ENCODE measurements around the gene SLC5A1.

The SLC5A1 gene

GRCh38 chr22:32024796-32025195, 18.3 kb upstream of the SLC5A1 start:
- no peak for DNase-seq (ENCODE audit: low read depth, low spot score)
- CTCF ChIA-PET: no interaction called here

GRCh38 chr22:32030518-32031247, 12.4 kb upstream of the SLC5A1 start:
- POLR2A ChIA-PET: no interaction called here
- TF ChIP-seq CTCF (IDR thresholded peaks at IDR 0.05; ENCODE audit: insufficient read depth, low read length, missing control alignments): no peak
- no peak overlapping the region for H3K4me3 ChIP-seq (ENCODE audit: low read depth, low read length)
- CTCF ChIA-PET: no interaction called here
- DNase-seq (ENCODE audit: low read depth, low spot score): no peak

More at GRCh38 chr22:32024796-32025195, 18.3 kb upstream of the SLC5A1 start:
- POLR2A ChIA-PET: no interaction called here
- no peak for TF ChIP-seq CTCF (IDR thresholded peaks at IDR 0.05; ENCODE audit: insufficient read depth, low read length, missing control alignments)
- H3K4me3 ChIP-seq (ENCODE audit: low read depth, low read length): no peak overlapping the region

GRCh38 chr22:32031466-32031865, 11.6 kb upstream of the SLC5A1 start:
- ChIA-PET CTCF (no interaction called here), POLR2A (no interaction called here)
- DNase-seq (ENCODE audit: low read depth, low spot score): no peak
- H3K4me3 ChIP-seq (ENCODE audit: low read depth, low read length): no peak overlapping the region
- no peak for TF ChIP-seq CTCF (IDR thresholded peaks at IDR 0.05; ENCODE audit: insufficient read depth, low read length, missing control alignments)

DNA sequence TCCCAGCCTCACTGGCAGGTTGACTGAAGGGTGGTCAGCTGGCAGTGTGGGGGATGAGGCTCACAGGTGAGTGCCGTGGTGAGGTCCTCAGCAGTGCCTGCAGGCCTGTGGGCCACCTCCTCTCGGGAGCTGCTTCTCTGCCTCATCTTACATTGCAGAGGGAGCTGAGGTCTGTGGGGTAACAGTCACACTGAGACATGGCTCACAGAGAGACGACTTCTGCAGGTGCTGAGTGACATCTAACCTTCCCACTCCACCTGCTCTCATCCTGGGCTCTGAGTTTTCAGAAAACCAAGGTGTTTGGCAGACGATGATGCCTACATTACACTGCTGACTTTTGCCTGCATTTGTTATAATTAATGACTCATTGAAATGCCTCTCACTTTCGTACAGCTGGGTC, 8.8 kb upstream of the SLC5A1 start:
- no peak overlapping the region for H3K4me3 ChIP-seq (ENCODE audit: low read depth, low read length)
- DNase-seq (ENCODE audit: low read depth, low spot score): no peak
- CTCF ChIA-PET: no interaction called here
- no peak for TF ChIP-seq CTCF (IDR thresholded peaks at IDR 0.05; ENCODE audit: insufficient read depth, low read length, missing control alignments)
- POLR2A ChIA-PET: no interaction called here

DNA sequence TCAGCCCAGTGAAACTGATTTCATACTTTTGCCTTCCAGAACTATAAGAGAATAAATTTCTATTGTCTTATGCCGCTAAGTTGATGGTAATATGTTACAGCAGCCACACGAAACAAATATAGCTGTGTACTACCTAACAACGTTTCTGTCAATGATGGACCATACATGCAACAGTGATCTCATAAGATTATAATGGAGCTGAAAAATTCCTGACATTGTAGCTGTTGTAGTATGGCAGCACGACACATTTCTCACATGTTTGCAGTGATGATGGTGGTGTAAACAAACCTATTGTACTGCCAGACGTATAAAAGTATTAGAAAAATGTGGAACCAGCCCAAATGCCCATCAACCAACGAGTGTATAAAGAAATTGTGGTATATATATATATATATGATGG, 5.8 kb upstream of the SLC5A1 start:
- H3K4me3 ChIP-seq (ENCODE audit: low read depth, low read length): no peak overlapping the region
- POLR2A ChIA-PET: no interaction called here
- CTCF ChIA-PET: no interaction called here
- no peak for DNase-seq (ENCODE audit: low read depth, low spot score)
- no peak for TF ChIP-seq CTCF (IDR thresholded peaks at IDR 0.05; ENCODE audit: insufficient read depth, low read length, missing control alignments)

DNA sequence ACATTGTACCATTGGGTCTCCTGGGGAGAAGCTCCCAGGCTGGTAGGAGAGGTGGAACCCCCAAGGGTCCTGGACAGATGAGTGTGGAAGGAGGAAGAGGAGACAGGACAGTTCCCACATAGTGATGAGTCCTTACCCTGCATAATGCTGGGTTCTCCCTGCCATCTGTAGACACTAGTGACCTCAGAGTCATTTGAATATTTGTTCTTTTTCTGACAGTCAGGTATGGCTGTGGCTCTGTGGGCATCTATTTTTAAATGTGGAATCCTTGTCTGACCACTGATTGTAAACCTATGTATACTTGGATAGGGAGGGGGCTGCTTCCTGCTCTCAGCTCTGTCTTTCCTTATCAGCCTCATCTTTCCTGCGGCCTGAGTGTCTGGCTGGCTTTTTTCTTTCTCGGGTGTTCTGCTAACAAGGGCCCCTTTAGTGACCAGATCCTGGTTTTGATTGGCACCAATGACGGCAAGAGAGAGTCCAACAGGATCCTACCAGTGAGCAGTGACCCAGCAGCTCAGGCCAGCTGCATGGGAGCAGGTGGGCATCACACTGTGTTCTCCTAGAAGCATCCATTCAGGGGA, 2.6 kb upstream of the SLC5A1 start:
- DNase-seq (ENCODE audit: low read depth, low spot score): no peak
- CTCF ChIA-PET: no interaction called here

More for the DNA sequence above, 2.6 kb upstream of the SLC5A1 start:
- no peak for TF ChIP-seq CTCF (IDR thresholded peaks at IDR 0.05; ENCODE audit: insufficient read depth, low read length, missing control alignments)
- POLR2A ChIA-PET: no interaction called here
- no peak overlapping the region for H3K4me3 ChIP-seq (ENCODE audit: low read depth, low read length)
